ENCODE data around the gene CACYBP. TPM values are rescaled to one million over a fixed set of nuclear protein-coding genes. Genes with fewer than 3 reads are reported as not detected.
"Not testable (repeated sequence)": the region's sequence is repeated elsewhere in the genome, so short reads cannot be mapped to it uniquely, and the experiment has no call there.

The CACYBP gene
- total RNA-seq, 2 donors from 2014 or later = 270 to 306 TPM

GRCh38 chr1:175035865-175036264, 36.1 kb downstream of the CACYBP start:
- no peak for ATAC-seq (replicated peaks in 1 of 2)
- H3K9me3 Mint-ChIP-seq = no peaks in the 10 kb centered on the region
- no peak for DNase-seq
- H3K36me3 Mint-ChIP-seq (ENCODE audit: insufficient read depth in 2 of 2) = no peaks in the 10 kb centered on the region
- peaks cover 5% of the 10 kb centered on the region for H3K27me3 Mint-ChIP-seq (ENCODE audit: low read depth)
- no peak overlapping the region for H3K4me3 Mint-ChIP-seq
- H3K27ac Mint-ChIP-seq = no peak overlapping the region
- H3K4me1 Mint-ChIP-seq (ENCODE audit: low read depth) = no peaks in the 10 kb centered on the region

- no peak overlapping the region for H3K4me3 Mint-ChIP-seq
- H3K9me3 Mint-ChIP-seq = no peaks in the 10 kb centered on the region
- H3K27me3 Mint-ChIP-seq (ENCODE audit: low read depth) = peaks cover 5% of the 10 kb centered on the region
- no peaks in the 10 kb centered on the region for H3K4me1 Mint-ChIP-seq (ENCODE audit: low read depth)
- ATAC-seq (replicated peaks in 1 of 2) (no peak), DNase-seq (no peak)
- no peaks in the 10 kb centered on the region for H3K36me3 Mint-ChIP-seq (ENCODE audit: insufficient read depth in 2 of 2)
- H3K27ac Mint-ChIP-seq = no peak overlapping the region
Observed at GRCh38 chr1:175036476-175036875, 36.7 kb downstream of the CACYBP start.

GRCh38 chr1:175037416-175037815, 37.7 kb downstream of the CACYBP start:
- H3K4me1 Mint-ChIP-seq (ENCODE audit: low read depth) = no peaks in the 10 kb centered on the region
- no peak overlapping the region for H3K4me3 Mint-ChIP-seq
- H3K27ac Mint-ChIP-seq = no peak overlapping the region
- H3K9me3 Mint-ChIP-seq = no peaks in the 10 kb centered on the region
- ATAC-seq (replicated peaks in 1 of 2) (no peak), DNase-seq (no peak)
- H3K36me3 Mint-ChIP-seq (ENCODE audit: insufficient read depth in 2 of 2) = no peaks in the 10 kb centered on the region
- peaks cover 5% of the 10 kb centered on the region for H3K27me3 Mint-ChIP-seq (ENCODE audit: low read depth)

GRCh38 chr1:175040324-175040879, 40.7 kb downstream of the CACYBP start:
- ATAC-seq (replicated peaks in 1 of 2) (no peak), DNase-seq (no peak)
- Mint-ChIP-seq H3K4me1 (ENCODE audit: low read depth) (no peaks in the 10 kb centered on the region), H3K27me3 (ENCODE audit: low read depth) (peaks cover 5% of the 10 kb centered on the region), H3K27ac (no peak overlapping the region), H3K9me3 (no peaks in the 10 kb centered on the region), H3K36me3 (ENCODE audit: insufficient read depth in 2 of 2) (no peaks in the 10 kb centered on the region), H3K4me3 (no peak overlapping the region)

GRCh38 chr1:175042650-175043049, 42.9 kb downstream of the CACYBP start:
- H3K36me3 Mint-ChIP-seq (ENCODE audit: insufficient read depth in 2 of 2) = no peaks in the 10 kb centered on the region
- H3K27me3 Mint-ChIP-seq (ENCODE audit: low read depth) = peaks cover 8% of the 10 kb centered on the region
- no peak overlapping the region for H3K4me3 Mint-ChIP-seq
- ATAC-seq (replicated peaks in 1 of 2) = no peak
- DNase-seq = no peak
- H3K4me1 Mint-ChIP-seq (ENCODE audit: low read depth) = no peaks in the 10 kb centered on the region
- no peaks in the 10 kb centered on the region for H3K9me3 Mint-ChIP-seq
- no peak overlapping the region for H3K27ac Mint-ChIP-seq

- Mint-ChIP-seq H3K4me1 (ENCODE audit: low read depth) (no peaks in the 10 kb centered on the region), H3K27ac (no peak overlapping the region), H3K4me3 (no peak overlapping the region), H3K36me3 (ENCODE audit: insufficient read depth in 2 of 2) (no peaks in the 10 kb centered on the region), H3K27me3 (ENCODE audit: low read depth) (peaks cover 20% of the 10 kb centered on the region), H3K9me3 (no peaks in the 10 kb centered on the region)
- no peak for ATAC-seq (replicated peaks in 1 of 2)
- no peak for DNase-seq
Observed at GRCh38 chr1:175043824-175044223, 44.1 kb downstream of the CACYBP start.

GRCh38 chr1:175044591-175044990, 44.8 kb downstream of the CACYBP start:
- not testable (repeated sequence) for H3K4me1 Mint-ChIP-seq (ENCODE audit: low read depth); H3K4me3 Mint-ChIP-seq; H3K27ac Mint-ChIP-seq; DNase-seq; H3K9me3 Mint-ChIP-seq; ATAC-seq (replicated peaks in 1 of 2); H3K36me3 Mint-ChIP-seq (ENCODE audit: insufficient read depth in 2 of 2)
- H3K27me3 Mint-ChIP-seq (ENCODE audit: low read depth) = peaks cover 28% of the 10 kb centered on the region

GRCh38 chr1:175045097-175045496, 45.4 kb downstream of the CACYBP start:
- Mint-ChIP-seq H3K36me3 (ENCODE audit: insufficient read depth in 2 of 2) (no peaks in the 10 kb centered on the region), H3K27ac (no peak overlapping the region), H3K27me3 (ENCODE audit: low read depth) (peaks cover 27% of the 10 kb centered on the region), H3K4me1 (ENCODE audit: low read depth) (no peaks in the 10 kb centered on the region), H3K9me3 (no peaks in the 10 kb centered on the region), H3K4me3 (no peak overlapping the region)
- ATAC-seq (replicated peaks in 1 of 2) (no peak), DNase-seq (no peak)

GRCh38 chr1:175045519-175045918, 45.8 kb downstream of the CACYBP start:
- no peak overlapping the region for H3K27ac Mint-ChIP-seq
- peaks cover 24% of the 10 kb centered on the region for H3K27me3 Mint-ChIP-seq (ENCODE audit: low read depth)
- ATAC-seq (replicated peaks in 1 of 2) (no peak), DNase-seq (no peak)
- H3K4me1 Mint-ChIP-seq (ENCODE audit: low read depth) = no peaks in the 10 kb centered on the region
- no peaks in the 10 kb centered on the region for H3K9me3 Mint-ChIP-seq
- no peak overlapping the region for H3K4me3 Mint-ChIP-seq
- H3K36me3 Mint-ChIP-seq (ENCODE audit: insufficient read depth in 2 of 2) = no peaks in the 10 kb centered on the region

GRCh38 chr1:175050992-175051391, 51.2 kb downstream of the CACYBP start:
- no peaks in the 10 kb centered on the region for H3K4me1 Mint-ChIP-seq (ENCODE audit: low read depth)
- H3K27ac Mint-ChIP-seq = no peak overlapping the region
- no peak for DNase-seq
- H3K9me3 Mint-ChIP-seq = no peaks in the 10 kb centered on the region
- no peak for ATAC-seq (replicated peaks in 1 of 2)
- H3K36me3 Mint-ChIP-seq (ENCODE audit: insufficient read depth in 2 of 2) = no peaks in the 10 kb centered on the region
- peaks cover 33% of the 10 kb centered on the region for H3K27me3 Mint-ChIP-seq (ENCODE audit: low read depth)
- no peak overlapping the region for H3K4me3 Mint-ChIP-seq

- H3K27ac Mint-ChIP-seq = no peak overlapping the region
- H3K9me3 Mint-ChIP-seq = peaks cover 0 to 3% of the 10 kb centered on the region in 2 donors
- H3K27me3 Mint-ChIP-seq (ENCODE audit: low read depth) = peaks cover 9% of the 10 kb centered on the region
- H3K4me3 Mint-ChIP-seq = no peak overlapping the region
- DNase-seq = no peak
- H3K36me3 Mint-ChIP-seq (ENCODE audit: insufficient read depth in 2 of 2) = peaks cover 0 to 2% of the 10 kb centered on the region in 2 donors
- ATAC-seq (replicated peaks in 1 of 2) = no peak
- H3K4me1 Mint-ChIP-seq (ENCODE audit: low read depth) = no peaks in the 10 kb centered on the region
Observed at GRCh38 chr1:175054736-175055135, 55.0 kb downstream of the CACYBP start.

Other genes with a start within 250 kb of the CACYBP start
- 10 to 100 TPM; 28.7 to 30.1 TPM for gene MRPS14, start 23.5 kb downstream of the CACYBP start, total RNA-seq
- gene TNN, start 67.9 kb downstream of the CACYBP start, total RNA-seq = not detected
- 10 to 100 TPM; 33.4 to 37.4 TPM for gene KIAA0040, start 192.8 kb downstream of the CACYBP start, total RNA-seq

Data from activated T-cell treated with anti-CD3 and anti-CD28 coated beads, Interleukin-2, amount 50 U/mL, for 72 hours (primary cell).